Spleen (tissue), 11 donors: Measurements from ENCODE around the gene TMEM141. TPM values are rescaled to one million over a fixed set of nuclear protein-coding genes. Genes with fewer than 3 reads are reported as not detected.
A peak's percentile ranks its signal among the peaks of the same experiment; 100 is the strongest.
"Not testable (repeated sequence)": the region's sequence is repeated elsewhere in the genome, so short reads cannot be mapped to it uniquely, and the experiment has no call there.

ENCODE experiments used
- DNase-seq: peaks from one replicate; pipeline ENCODE4 v3.0.0-alpha.2; 2020
- H3K27ac ChIP-seq, 8 donors: fragments of 200-600 bp; sonication (generic) in 7 of 8; 1 replicate in 4 of 8; 2 replicates in 4 of 8; pipeline versions ENCODE4 v1.5.0 to v1.8.0; 2016 to 2021; ENCODE audit warnings: inconsistent platforms in 4 of 8, mild to moderate bottlenecking in 4 of 8, moderate library complexity in 1 of 8
- H3K27me3 ChIP-seq, 7 donors: fragments of 200-600 bp; sonication (generic) in 6 of 7; replicated peaks in 1 of 7; 1 replicate in 4 of 7; 2 replicates in 3 of 7; pipeline versions ENCODE4 v1.5.0 to v1.8.0; 2016 to 2021; ENCODE audit warnings: inconsistent platforms in 3 of 7, mild to moderate bottlenecking in 1 of 7
- H3K36me3 ChIP-seq, 6 donors: fragments of 200-600 bp; sonication (generic) in 5 of 6; 1 replicate in 4 of 6; 2 replicates in 2 of 6; pipeline versions ENCODE4 v1.5.0 to v1.8.0; 2016 to 2021; ENCODE audit warnings: inconsistent platforms in 2 of 6
- H3K4me1 ChIP-seq, 6 donors: fragments of 200-600 bp; sonication (generic) in 5 of 6; 1 replicate in 3 of 6; 2 replicates in 3 of 6; pipeline versions ENCODE4 v1.5.0 to v1.8.0; 2016 to 2021; ENCODE audit warnings: inconsistent platforms in 3 of 6
- H3K4me3 ChIP-seq, 8 donors: fragments of 200-600 bp; sonication (generic) in 7 of 8; 1 replicate in 4 of 8; 2 replicates in 4 of 8; pipeline versions ENCODE4 v1.5.0 to v1.8.0; 2016 to 2021; ENCODE audit warnings: inconsistent platforms in 4 of 8, mild to moderate bottlenecking in 4 of 8, moderate library complexity in 2 of 8
- H3K9me3 ChIP-seq, 8 donors: fragments of 200-600 bp; sonication (generic) in 7 of 8; 1 replicate in 4 of 8; 2 replicates in 4 of 8; pipeline versions ENCODE4 v1.5.0 to v1.8.0; 2016 to 2021; ENCODE audit warnings: inconsistent platforms in 4 of 8
- POLR2A ChIP-seq, 3 donors: fragments of 450-650 bp; IDR thresholded peaks; one replicate each; pipeline ENCODE4 v1.5.1; 2017; ENCODE audit warnings: antibody characterized with exemption in 3 of 3, mild to moderate bottlenecking in 1 of 3
- POLR2AphosphoS5 ChIP-seq, 3 donors: sonication (generic); formaldehyde crosslinking; IDR thresholded peaks; one replicate each; pipeline ENCODE4 v1.5.1; 2017; ENCODE audit warnings: antibody characterized with exemption in 3 of 3
- WGBS, 5 donors: extraction: QIAGEN DNeasy Blood & Tissue Kit in 3 of 5; methylation state at CpG; one replicate each; pipeline versions ENCODE4 v1.1.5 to v1.1.7; 2013 to 2018; 5-methylcytosine and 5-hydroxymethylcytosine counted together
- intact Hi-C: fragments of 100-400 bp; cut with DNase I; formaldehyde crosslinking; loops from one replicate; pipeline ENCODE4 v1.15.0; 2023; ENCODE audit warnings: low total_unique reads
- polyA plus RNA-seq, 3 donors: library from polyadenylated mRNA; stranded (reverse); fragments of 200-250 nt; gene quantifications; one replicate each; pipeline ENCODE4 v1.2.1, GENCODE V29; 2013
- total RNA-seq, 7 donors: library from RNA; depleted of rRNA in 3 of 7; stranded (reverse); fragments of >200 nt in 3 of 7; fragmentation: NEBNext Ultra II Directional in 4 of 7; extraction: Animal tissue kit (Norgen Biotek cat#: 25700) in 4 of 7; gene quantifications; one replicate each; pipeline versions ENCODE4 v1.1.0 to v1.2.1, GENCODE V29; 2016 to 2021
- TF ChIP-seq, protein P1 (sequence below), 11 experiments: fragments of 200-600 bp in 7 of 11; fragments of 450-650 bp in 4 of 11; sonication (generic) in 4 of 11; IDR thresholded peaks in 8 of 11; conservative IDR thresholded peaks in 3 of 11; 1 replicate in 7 of 11; 2 replicates in 4 of 11; pipeline versions ENCODE4 v1.4.0 to v1.8.0; 2016 to 2021; ENCODE audit warnings: antibody characterized with exemption in 11 of 11, inconsistent platforms in 4 of 11, mild to moderate bottlenecking in 1 of 11
- donor health status: healthy with polysubstance abuse.
- donor health status: DM: no; HTN: no; CAD: no; lungs with moderate emphysema.
- donor health status: DM: no; HTN: no; CAD: no.
- donor health status: Bipolar disorder and iron deficiency.
- donor health status: healthy.
- donor health status: DM: no; HTN: no; CAD: no.
- donor health status: DM: yes; HTN: yes; CAD: no.

Gene TMEM141
- total and polyA plus RNA-seq, 10 donors, result 32.1 to 92.8 (median 45.7) TPM

DNA sequence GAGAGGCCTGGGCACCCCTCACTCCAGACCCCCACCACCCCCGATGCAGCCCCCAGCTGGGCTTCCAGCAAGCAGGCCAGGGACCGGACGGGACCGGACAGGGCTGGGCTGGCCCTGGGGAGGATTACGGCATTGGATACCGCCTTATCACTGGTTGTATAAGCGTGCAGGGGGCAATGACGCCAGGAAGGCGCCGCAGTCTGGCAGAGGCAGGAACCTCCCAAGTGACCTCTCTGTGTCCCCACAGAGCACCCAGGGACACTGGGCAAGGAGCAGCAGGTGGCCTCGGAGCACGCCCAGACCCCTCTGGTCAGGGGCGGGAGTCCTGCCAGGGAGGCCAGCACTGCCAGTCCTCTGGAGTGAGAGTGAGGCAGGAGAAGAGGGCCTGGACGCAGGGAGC is 26.1 kb upstream of the TMEM141 start:
- TF ChIP-seq POLR2AphosphoS5 (IDR thresholded peaks at IDR 0.05), result peak in 1 of 3 donors; percentile 36
- TF ChIP-seq, protein P1, sequence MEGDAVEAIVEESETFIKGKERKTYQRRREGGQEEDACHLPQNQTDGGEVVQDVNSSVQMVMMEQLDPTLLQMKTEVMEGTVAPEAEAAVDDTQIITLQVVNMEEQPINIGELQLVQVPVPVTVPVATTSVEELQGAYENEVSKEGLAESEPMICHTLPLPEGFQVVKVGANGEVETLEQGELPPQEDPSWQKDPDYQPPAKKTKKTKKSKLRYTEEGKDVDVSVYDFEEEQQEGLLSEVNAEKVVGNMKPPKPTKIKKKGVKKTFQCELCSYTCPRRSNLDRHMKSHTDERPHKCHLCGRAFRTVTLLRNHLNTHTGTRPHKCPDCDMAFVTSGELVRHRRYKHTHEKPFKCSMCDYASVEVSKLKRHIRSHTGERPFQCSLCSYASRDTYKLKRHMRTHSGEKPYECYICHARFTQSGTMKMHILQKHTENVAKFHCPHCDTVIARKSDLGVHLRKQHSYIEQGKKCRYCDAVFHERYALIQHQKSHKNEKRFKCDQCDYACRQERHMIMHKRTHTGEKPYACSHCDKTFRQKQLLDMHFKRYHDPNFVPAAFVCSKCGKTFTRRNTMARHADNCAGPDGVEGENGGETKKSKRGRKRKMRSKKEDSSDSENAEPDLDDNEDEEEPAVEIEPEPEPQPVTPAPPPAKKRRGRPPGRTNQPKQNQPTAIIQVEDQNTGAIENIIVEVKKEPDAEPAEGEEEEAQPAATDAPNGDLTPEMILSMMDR (IDR thresholded peaks at IDR 0.05 in 8 of 11, conservative IDR thresholded peaks at IDR 0.05 in 3 of 11), result no peak
- intact Hi-C loops, result no loop called here
- Histone ChIP-seq H3K4me3 (no peak overlapping the region), H3K27me3 (peaks cover 0 to 68% (median 8%) of the 10 kb centered on the region in 7 donors), H3K4me1 (peaks cover 0 to 59% (median 23%) of the 10 kb centered on the region in 6 donors), H3K27ac (no peak overlapping the region), H3K9me3 (no peaks in the 10 kb centered on the region), H3K36me3 (no peaks in the 10 kb centered on the region)
- 83 to 91% (median 90%) methylated on average over 5 to 14 of the region's 14 CpGs for WGBS, 5 donors
- DNase-seq, result no peak

DNA sequence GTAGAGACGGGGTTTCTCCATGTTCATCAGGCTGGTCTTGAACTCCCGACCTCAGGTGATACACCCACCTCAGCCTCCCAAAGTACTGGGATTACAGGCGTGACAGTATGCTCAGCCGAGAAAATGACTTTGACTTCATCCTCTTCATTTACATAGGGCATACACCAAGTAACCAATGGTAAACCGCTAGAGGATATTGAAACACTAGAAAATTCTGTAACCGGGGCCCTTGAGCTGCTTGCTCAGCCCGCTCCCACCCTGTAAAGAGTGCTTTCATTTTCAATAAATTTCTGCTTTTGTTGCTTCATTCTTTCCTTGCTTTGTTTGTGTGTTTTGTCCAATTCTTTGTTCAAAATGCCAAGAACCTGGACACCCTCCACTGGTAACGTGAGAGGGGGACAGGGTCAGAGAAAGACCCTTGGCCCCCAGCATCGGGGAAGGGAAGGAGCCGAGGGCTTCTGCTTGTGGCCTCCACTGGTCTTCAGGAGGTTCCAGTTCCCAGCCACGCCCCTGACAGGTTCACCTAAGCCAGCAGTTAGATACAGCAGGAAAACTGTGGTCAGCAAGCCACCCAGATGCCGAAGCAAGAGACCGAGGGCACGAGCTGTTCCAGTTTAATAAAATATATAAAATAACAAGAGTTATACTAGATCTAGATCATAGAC is 25.3 kb upstream of the TMEM141 start:
- H3K9me3 ChIP-seq, H3K36me3 ChIP-seq, H3K4me3 ChIP-seq, DNase-seq, intact Hi-C loops: not testable (repeated sequence)
- Histone ChIP-seq H3K27ac (peak overlapping the region in 4 of 8 donors; percentile 33 to 53 (median 34)), H3K4me1 (peaks cover 0 to 50% (median 14%) of the 10 kb centered on the region in 6 donors), H3K27me3 (peaks cover 0 to 62% (median 8%) of the 10 kb centered on the region in 7 donors)
- WGBS, 5 donors, result 59 to 81% (median 72%) methylated on average over 14 of the region's 14 CpGs

DNA sequence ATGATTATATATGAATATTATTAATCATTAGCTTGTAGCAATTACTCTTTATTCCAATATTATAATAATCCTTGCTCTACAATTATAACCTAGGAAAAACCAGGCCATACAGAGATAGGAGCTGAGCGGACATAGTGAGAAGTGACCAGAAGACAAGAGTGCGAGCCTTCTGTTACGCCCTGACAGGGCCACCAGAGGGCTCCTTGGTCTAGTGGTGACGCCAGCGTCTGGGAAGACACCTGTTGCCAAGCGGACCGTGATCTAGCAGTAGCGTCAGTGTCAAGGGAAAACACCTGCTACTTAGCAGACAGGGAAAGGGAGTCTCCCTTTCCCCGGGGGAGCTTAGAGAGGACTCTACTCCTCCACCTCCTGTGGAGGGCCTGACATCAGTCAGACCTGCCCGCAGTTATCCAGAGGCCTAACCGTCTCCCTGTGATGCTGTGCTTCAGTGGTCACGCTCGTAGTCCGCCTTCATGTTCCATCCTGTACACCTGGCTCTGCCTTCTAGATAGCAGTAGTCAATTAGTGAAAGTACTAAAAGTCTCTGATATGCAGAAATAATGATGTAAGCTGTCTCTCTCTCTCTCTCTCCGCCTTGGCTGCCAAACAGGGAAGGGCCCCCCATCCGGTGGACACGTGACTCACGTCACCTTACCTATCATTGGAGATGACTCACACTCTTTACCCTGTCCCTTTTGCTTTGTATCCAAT is 24.6 kb upstream of the TMEM141 start:
- TF ChIP-seq, protein P1 (IDR thresholded peaks at IDR 0.05 in 8 of 11, conservative IDR thresholded peaks at IDR 0.05 in 3 of 11), result peak in 6 of 11 experiments; percentile 16 to 54 (median 44)
- Histone ChIP-seq H3K27me3 (peaks cover 0 to 60% (median 8%) of the 10 kb centered on the region in 7 donors), H3K27ac (peak overlapping the region in 4 of 8 donors; percentile 33 to 55 (median 44)), H3K4me1 (peaks cover 0 to 46% (median 10%) of the 10 kb centered on the region in 6 donors)
- H3K9me3 ChIP-seq, DNase-seq, intact Hi-C loops, H3K36me3 ChIP-seq, H3K4me3 ChIP-seq: not testable (repeated sequence)
- WGBS, 5 donors, result 38 to 51% (median 43%) methylated on average over 11 to 18 of the region's 18 CpGs

DNA sequence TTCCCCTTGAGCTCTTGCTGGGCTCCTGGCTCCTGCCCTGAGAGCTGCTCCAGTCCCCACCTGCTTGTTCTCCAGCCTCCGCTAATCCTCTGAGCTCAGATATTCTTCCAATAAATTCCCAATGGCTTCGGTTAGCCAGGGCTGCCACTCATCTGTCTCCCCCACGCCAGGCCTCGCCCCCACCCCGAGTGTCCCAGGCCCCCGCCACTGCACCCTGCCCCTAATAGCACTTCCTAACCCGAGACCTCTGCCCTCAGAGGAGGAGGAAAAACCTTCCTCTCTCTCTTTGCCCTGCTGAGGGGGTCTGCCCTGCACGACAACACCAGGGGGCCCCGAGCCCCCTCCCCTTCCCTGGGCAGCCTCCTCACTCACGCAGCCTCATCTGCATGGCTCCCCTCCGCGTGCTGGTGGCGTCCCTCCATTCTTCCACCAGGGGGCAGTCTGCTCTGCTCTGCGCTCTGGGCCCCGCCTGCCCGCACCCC is 21.4 kb upstream of the TMEM141 start:
- TF ChIP-seq, protein P1 (IDR thresholded peaks at IDR 0.05 in 8 of 11, conservative IDR thresholded peaks at IDR 0.05 in 3 of 11), result peak in 9 of 11 experiments; percentile 24 to 78 (median 60)
- no peak for TF ChIP-seq POLR2A (IDR thresholded peaks at IDR 0.05)
- no peak for TF ChIP-seq POLR2AphosphoS5 (IDR thresholded peaks at IDR 0.05)
- WGBS, 5 donors, result 6 to 16% (median 11%) methylated on average over 6 to 16 of the region's 16 CpGs
- no peak overlapping the region for H3K4me3 ChIP-seq
- intact Hi-C loops, result no loop called here
- no peaks in the 10 kb centered on the region for H3K36me3 ChIP-seq
- no peak overlapping the region for H3K27ac ChIP-seq
- H3K9me3 ChIP-seq, result peaks cover 0 to 10% (median 7%) of the 10 kb centered on the region in 8 donors
- peaks cover 0 to 38% (median 12%) of the 10 kb centered on the region in 6 donors for H3K4me1 ChIP-seq
- H3K27me3 ChIP-seq, result peaks cover 0 to 28% (median 0%) of the 10 kb centered on the region in 7 donors
- DNase-seq, result no peak
